ENCODE data around the gene NFIX. TPM values are rescaled to one million over a fixed set of nuclear protein-coding genes. Genes with fewer than 3 reads are reported as not detected.
A peak's percentile ranks its signal among the peaks of the same experiment; 100 is the strongest.

NFIX gene
- total and polyA plus RNA-seq, 2 donors (not counting 1 experiment from before 2014, with no cell fraction given): 35.7 to 74.8 TPM

GRCh38 chr19:13055213-13056051, 60.2 kb downstream of the NFIX start:
- no peaks in the 10 kb centered on the region for H3K9me3 ChIP-seq (ENCODE audit: control insufficient read depth, insufficient read depth, low read depth, low read length)
- H3K27me3 ChIP-seq (ENCODE audit: control insufficient read depth, insufficient read depth, low read length): no peaks in the 10 kb centered on the region
- H3K4me1 ChIP-seq (ENCODE audit: control insufficient read depth, extremely low read depth, insufficient read depth, low read length): peaks cover 75% of the 10 kb centered on the region
- peaks cover 71% of the 10 kb centered on the region for H3K79me2 ChIP-seq (ENCODE audit: control insufficient read depth, insufficient read depth, low read length)
- H3K4me2 ChIP-seq (ENCODE audit: extremely low read depth, insufficient read depth, low read length): peak overlapping the region; percentile 90
- no peak overlapping the region for H2AFZ ChIP-seq (ENCODE audit: low read length)
- H3K36me3 ChIP-seq (ENCODE audit: control insufficient read depth, insufficient read depth, low read length): peaks cover 2% of the 10 kb centered on the region
- peak overlapping the region; percentile 95 for H3K27ac ChIP-seq (ENCODE audit: insufficient read depth, low read length)
- TF ChIP-seq CTCF (conservative IDR thresholded peaks at IDR 0.05 in 1 of 2, IDR thresholded peaks at IDR 0.05 in 1 of 2; ENCODE audit: low read depth in 1 of 2, low read length in 2 of 2): no peak
- no peak for TF ChIP-seq EZH2 (IDR thresholded peaks at IDR 0.05; ENCODE audit: low read length, missing control alignments)
- peak overlapping the region; percentile 61 for H3K9ac ChIP-seq (ENCODE audit: insufficient read depth, low read length)
- H3K4me3 ChIP-seq (replicated peaks in 1 of 4; ENCODE audit: control extremely low read depth in 1 of 4, insufficient read depth in 1 of 4, low read depth in 3 of 4, low read length in 4 of 4): peak overlapping the region in 3 of 4 experiments; percentile 29 to 44 (median 36)
- H4K20me1 ChIP-seq (ENCODE audit: control insufficient read depth, extremely low read depth, insufficient read depth, low read length): peaks cover 2% of the 10 kb centered on the region
- peak; percentile 95 to 97 for DNase-seq (ENCODE audit: low read depth in 2 of 2)

- peak overlapping the region; percentile 90 for H3K4me2 ChIP-seq (ENCODE audit: extremely low read depth, insufficient read depth, low read length)
- H3K4me1 ChIP-seq (ENCODE audit: control insufficient read depth, extremely low read depth, insufficient read depth, low read length): peaks cover 73% of the 10 kb centered on the region
Measured at GRCh38 chr19:13056052-13056660, 60.9 kb downstream of the NFIX start.

More at GRCh38 chr19:13056052-13056660, 60.9 kb downstream of the NFIX start:
- H3K4me3 ChIP-seq (replicated peaks in 1 of 4; ENCODE audit: control extremely low read depth in 1 of 4, insufficient read depth in 1 of 4, low read depth in 3 of 4, low read length in 4 of 4): peak overlapping the region in 2 of 4 experiments; percentile 29 to 44
- no peak overlapping the region for H2AFZ ChIP-seq (ENCODE audit: low read length)
- H3K36me3 ChIP-seq (ENCODE audit: control insufficient read depth, insufficient read depth, low read length): peaks cover 2% of the 10 kb centered on the region
- H3K79me2 ChIP-seq (ENCODE audit: control insufficient read depth, insufficient read depth, low read length): peaks cover 69% of the 10 kb centered on the region
- no peaks in the 10 kb centered on the region for H3K9me3 ChIP-seq (ENCODE audit: control insufficient read depth, insufficient read depth, low read depth, low read length)
- peak overlapping the region; percentile 8 for H3K9ac ChIP-seq (ENCODE audit: insufficient read depth, low read length)
- peak overlapping the region; percentile 95 for H3K27ac ChIP-seq (ENCODE audit: insufficient read depth, low read length)
- DNase-seq (ENCODE audit: low read depth in 2 of 2): peak; percentile 56 to 92
- TF ChIP-seq EZH2 (IDR thresholded peaks at IDR 0.05; ENCODE audit: low read length, missing control alignments) (no peak), CTCF (conservative IDR thresholded peaks at IDR 0.05 in 1 of 2, IDR thresholded peaks at IDR 0.05 in 1 of 2; ENCODE audit: low read depth in 1 of 2, low read length in 2 of 2) (no peak)
- H3K27me3 ChIP-seq (ENCODE audit: control insufficient read depth, insufficient read depth, low read length): no peaks in the 10 kb centered on the region
- H4K20me1 ChIP-seq (ENCODE audit: control insufficient read depth, extremely low read depth, insufficient read depth, low read length): peaks cover 2% of the 10 kb centered on the region
